ENCODE measurements around the gene CD8B.

The CD8B gene

GRCh38 chr2:86806059-86806857, 55.4 kb downstream of the CD8B start:
- no peaks in the 10 kb centered on the region; the same call in 1 of the 2 replicates for H3K27me3 ChIP-seq (replicated peaks; ENCODE audit: control insufficient read depth, insufficient read depth, low read length)
- no peaks in the 10 kb centered on the region for H3K36me3 ChIP-seq (ENCODE audit: control insufficient read depth, insufficient read depth, low read length)
- DNase-seq (ENCODE audit: extremely low read depth, insufficient read length) = no peak
- no peak overlapping the region for H3K4me3 ChIP-seq (replicated peaks; ENCODE audit: low read depth, low read length)
- TF ChIP-seq CTCF (IDR thresholded peaks at IDR 0.05; ENCODE audit: insufficient read depth, low read length, poor library complexity, severe bottlenecking) = no peak

GRCh38 chr2:86800856-86801567, 60.7 kb downstream of the CD8B start:
- no peak for DNase-seq (ENCODE audit: extremely low read depth, insufficient read length)
- no peak overlapping the region for H3K4me3 ChIP-seq (replicated peaks; ENCODE audit: low read depth, low read length)
- H3K27me3 ChIP-seq (replicated peaks; ENCODE audit: control insufficient read depth, insufficient read depth, low read length) = no peaks in the 10 kb centered on the region; the same call in 1 of the 2 replicates
- H3K36me3 ChIP-seq (ENCODE audit: control insufficient read depth, insufficient read depth, low read length) = no peaks in the 10 kb centered on the region
- TF ChIP-seq CTCF (IDR thresholded peaks at IDR 0.05; ENCODE audit: insufficient read depth, low read length, poor library complexity, severe bottlenecking) = no peak

- Histone ChIP-seq H3K36me3 (ENCODE audit: control insufficient read depth, insufficient read depth, low read length) (no peaks in the 10 kb centered on the region), H3K27me3 (replicated peaks; ENCODE audit: control insufficient read depth, insufficient read depth, low read length) (no peaks in the 10 kb centered on the region; the same call in 1 of the 2 replicates), H3K4me3 (replicated peaks; ENCODE audit: low read depth, low read length) (no peak overlapping the region)
- no peak for TF ChIP-seq CTCF (IDR thresholded peaks at IDR 0.05; ENCODE audit: insufficient read depth, low read length, poor library complexity, severe bottlenecking)
- no peak for DNase-seq (ENCODE audit: extremely low read depth, insufficient read length)
Measured at GRCh38 chr2:86794861-86795260, 66.8 kb downstream of the CD8B start.

- H3K27me3 ChIP-seq (replicated peaks; ENCODE audit: control insufficient read depth, insufficient read depth, low read length) = no peaks in the 10 kb centered on the region; the same call in 1 of the 2 replicates
- no peak overlapping the region for H3K4me3 ChIP-seq (replicated peaks; ENCODE audit: low read depth, low read length)
- no peak for TF ChIP-seq CTCF (IDR thresholded peaks at IDR 0.05; ENCODE audit: insufficient read depth, low read length, poor library complexity, severe bottlenecking)
- no peak for DNase-seq (ENCODE audit: extremely low read depth, insufficient read length)
- no peaks in the 10 kb centered on the region for H3K36me3 ChIP-seq (ENCODE audit: control insufficient read depth, insufficient read depth, low read length)
Measured at GRCh38 chr2:86793752-86794151, 67.9 kb downstream of the CD8B start.

- DNase-seq (ENCODE audit: extremely low read depth, insufficient read length) = no peak
- Histone ChIP-seq H3K4me3 (replicated peaks; ENCODE audit: low read depth, low read length) (no peak overlapping the region), H3K27me3 (replicated peaks; ENCODE audit: control insufficient read depth, insufficient read depth, low read length) (no peaks in the 10 kb centered on the region; the same call in 1 of the 2 replicates), H3K36me3 (ENCODE audit: control insufficient read depth, insufficient read depth, low read length) (no peaks in the 10 kb centered on the region)
- TF ChIP-seq CTCF (IDR thresholded peaks at IDR 0.05; ENCODE audit: insufficient read depth, low read length, poor library complexity, severe bottlenecking) = no peak
Measured at GRCh38 chr2:86791573-86791972, 70.1 kb downstream of the CD8B start.

Measured in GM06990 (cell line).